Psoas muscle (tissue), 8 donors: ENCODE data around the gene HDAC2. TPM values are rescaled to one million over a fixed set of nuclear protein-coding genes. Genes with fewer than 3 reads are reported as not detected.

Experiments used
- ATAC-seq, 4 donors: fragments of 200-7000 bp; cut with Tn5 transposase; one replicate each; pipeline ENCODE4 v1.9.1; 2020; ENCODE audit warnings: moderate library complexity in 3 of 4, mild to moderate bottlenecking in 2 of 4
- DNase-seq, 2 donors: peaks; one replicate each; pipeline ENCODE4 v3.0.0-alpha.2; 2020
- H3K27ac ChIP-seq: fragments of 200-600 bp; one replicate; pipeline ENCODE4 v1.8.0; 2022
- H3K27me3 ChIP-seq, 3 donors: fragments of 200-600 bp in 1 of 3; one replicate each; pipeline versions ENCODE4 v1.6.1 to v1.8.0; 2013 to 2022; ENCODE audit warnings: low read length in 2 of 3, mild to moderate bottlenecking in 2 of 3, moderate library complexity in 1 of 3; ENCODE audit not compliant: insufficient read depth in 3 of 3
- H3K36me3 ChIP-seq, 2 donors: fragments of 200-600 bp in 1 of 2; one replicate each; pipeline versions ENCODE4 v1.6.1 to v1.8.0; 2013 to 2022; ENCODE audit warnings: low read depth in 1 of 2, mild to moderate bottlenecking in 1 of 2, moderate library complexity in 1 of 2; ENCODE audit not compliant: insufficient read depth in 1 of 2
- H3K4me1 ChIP-seq: fragments of 200-600 bp; one replicate; pipeline ENCODE4 v1.8.0; 2022
- H3K4me3 ChIP-seq: fragments of 200-600 bp; one replicate; pipeline ENCODE4 v1.8.0; 2022; ENCODE audit warnings: mild to moderate bottlenecking
- H3K9me3 ChIP-seq: fragments of 200-600 bp; one replicate; pipeline ENCODE4 v1.8.0; 2022
- WGBS, 3 donors: extraction: QIAGEN DNeasy Blood & Tissue Kit; methylation state at CpG; one replicate each; pipeline versions ENCODE4 v1.1.6 to v1.1.7; 2013; 5-methylcytosine and 5-hydroxymethylcytosine counted together
- intact Hi-C, 2 donors: fragments of 100-400 bp; cut with DNase I; formaldehyde crosslinking; loops; one replicate each; pipeline versions ENCODE4 v1.11.0 to v1.14.2; 2022
- polyA plus RNA-seq, 3 donors: library from polyadenylated mRNA; stranded (reverse); fragments of 200-250 nt; gene quantifications; one replicate each; pipeline ENCODE4 v1.2.3, GENCODE V29; 2013
- total RNA-seq, 4 donors: library from RNA; stranded (reverse); fragmentation: NEBNext Ultra II Directional in 2 of 4; extraction: Animal tissue kit (Norgen Biotek cat#: 25700) in 2 of 4; gene quantifications; one replicate each; pipeline versions ENCODE4 v1.2.1 to v1.2.4, GENCODE V29; 2021 to 2023
- TF ChIP-seq, protein P1 (sequence below): fragments of 200-600 bp; IDR thresholded peaks from one replicate; pipeline ENCODE4 v1.8.0; 2022; ENCODE audit warnings: antibody characterized with exemption
- donor health status: healthy with polysubstance abuse.
- donor health status: DM: no; HTN: no; CAD: no; lungs with moderate emphysema.
- donor health status: Bipolar disorder and iron deficiency.
- donor health status: healthy.
- donor health status: DM: yes; HTN: yes; CAD: no.
- donor health status: DM: no; HTN: no; CAD: no.
- donor health status: DM: no; HTN: no; CAD: no.
- donor health status: DM: yes; HTN: yes; CAD: no.

Gene HDAC2
- total and polyA plus RNA-seq, 7 donors = 39.6 to 74.1 (median 53.3) TPM

- no peak overlapping the region for H3K27ac ChIP-seq
- intact Hi-C loops = no loop called here
- H3K36me3 ChIP-seq = no peaks in the 10 kb centered on the region
- 82 to 91% (median 83%) methylated on average over 3 of the region's 3 CpGs for WGBS, 3 donors
- H3K9me3 ChIP-seq = no peaks in the 10 kb centered on the region
- DNase-seq (no peak), ATAC-seq (no peak)
- no peaks in the 10 kb centered on the region for H3K4me1 ChIP-seq
- no peaks in the 10 kb centered on the region for H3K27me3 ChIP-seq
- TF ChIP-seq, protein P1, sequence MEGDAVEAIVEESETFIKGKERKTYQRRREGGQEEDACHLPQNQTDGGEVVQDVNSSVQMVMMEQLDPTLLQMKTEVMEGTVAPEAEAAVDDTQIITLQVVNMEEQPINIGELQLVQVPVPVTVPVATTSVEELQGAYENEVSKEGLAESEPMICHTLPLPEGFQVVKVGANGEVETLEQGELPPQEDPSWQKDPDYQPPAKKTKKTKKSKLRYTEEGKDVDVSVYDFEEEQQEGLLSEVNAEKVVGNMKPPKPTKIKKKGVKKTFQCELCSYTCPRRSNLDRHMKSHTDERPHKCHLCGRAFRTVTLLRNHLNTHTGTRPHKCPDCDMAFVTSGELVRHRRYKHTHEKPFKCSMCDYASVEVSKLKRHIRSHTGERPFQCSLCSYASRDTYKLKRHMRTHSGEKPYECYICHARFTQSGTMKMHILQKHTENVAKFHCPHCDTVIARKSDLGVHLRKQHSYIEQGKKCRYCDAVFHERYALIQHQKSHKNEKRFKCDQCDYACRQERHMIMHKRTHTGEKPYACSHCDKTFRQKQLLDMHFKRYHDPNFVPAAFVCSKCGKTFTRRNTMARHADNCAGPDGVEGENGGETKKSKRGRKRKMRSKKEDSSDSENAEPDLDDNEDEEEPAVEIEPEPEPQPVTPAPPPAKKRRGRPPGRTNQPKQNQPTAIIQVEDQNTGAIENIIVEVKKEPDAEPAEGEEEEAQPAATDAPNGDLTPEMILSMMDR = no peak
- H3K4me3 ChIP-seq = no peak overlapping the region
These were observed 81.9 kb downstream of the HDAC2 start for GRCh38 chr6:113888956-113889630.

GRCh38 chr6:113888493-113888892 is 82.5 kb downstream of the HDAC2 start:
- ATAC-seq = no peak
- no peaks in the 10 kb centered on the region for H3K9me3 ChIP-seq

GRCh38 chr6:113886512-113886911 is 84.4 kb downstream of the HDAC2 start:
- no peak for ATAC-seq
- 95 to 97% (median 95%) methylated on average over 1 of the region's 1 CpG for WGBS, 3 donors

More at GRCh38 chr6:113888493-113888892, 82.5 kb downstream of the HDAC2 start:
- no peak overlapping the region for H3K27ac ChIP-seq
- no peak overlapping the region for H3K4me3 ChIP-seq
- intact Hi-C loops = no loop called here
- no peaks in the 10 kb centered on the region for H3K36me3 ChIP-seq
- H3K4me1 ChIP-seq = no peaks in the 10 kb centered on the region
- H3K27me3 ChIP-seq = no peaks in the 10 kb centered on the region
- DNase-seq = no peak
- TF ChIP-seq, protein P1 = no peak

DNA sequence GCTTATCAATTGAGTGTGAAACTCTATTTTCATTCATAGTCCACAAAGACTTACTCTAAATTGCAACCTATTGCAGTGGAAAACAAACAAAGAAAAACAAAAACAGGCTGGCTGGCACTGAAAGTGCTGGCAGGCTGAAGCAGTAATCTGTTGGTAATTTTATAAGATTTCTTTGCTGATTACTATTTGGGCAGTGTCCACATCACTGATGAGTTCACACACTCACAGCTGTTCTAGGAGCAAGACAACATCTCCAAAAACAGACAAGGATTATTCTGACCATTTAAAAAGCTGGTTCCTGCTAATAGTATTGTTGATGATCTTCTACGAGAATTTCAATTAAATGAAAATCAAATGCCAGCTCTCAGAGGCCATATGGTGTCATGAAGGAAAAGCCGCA is 86.9 kb downstream of the HDAC2 start:
- no peaks in the 10 kb centered on the region for H3K4me1 ChIP-seq
- no peaks in the 10 kb centered on the region for H3K36me3 ChIP-seq
- no peak overlapping the region for H3K27ac ChIP-seq
- intact Hi-C loops = loop anchor here in 1 of 2 donors (5.0 kb wide), 1 partner anchor 1102 kb away; no protein-coding TSS in a partner anchor
- H3K4me3 ChIP-seq = no peak overlapping the region
- ATAC-seq = no peak
- H3K27me3 ChIP-seq = no peaks in the 10 kb centered on the region
- DNase-seq = no peak
- 57 to 63% (median 60%) methylated on average over 2 of the region's 2 CpGs for WGBS, 3 donors
- TF ChIP-seq, protein P1 = no peak
- H3K9me3 ChIP-seq = no peaks in the 10 kb centered on the region

More at GRCh38 chr6:113886512-113886911, 84.4 kb downstream of the HDAC2 start:
- DNase-seq = no peak
- no peak overlapping the region for H3K4me3 ChIP-seq
- no peaks in the 10 kb centered on the region for H3K4me1 ChIP-seq
- no peaks in the 10 kb centered on the region for H3K36me3 ChIP-seq
- no peaks in the 10 kb centered on the region for H3K27me3 ChIP-seq
- no peaks in the 10 kb centered on the region for H3K9me3 ChIP-seq
- intact Hi-C loops = no loop called here
- TF ChIP-seq, protein P1 = no peak
- H3K27ac ChIP-seq = no peak overlapping the region

Other genes starting within 250 kb of the HDAC2 start
- gene MARCKS, start 113.8 kb downstream of the HDAC2 start, total RNA-seq = 10 to 100 TPM in 2 of 4 donors, 1 to 10 TPM in 2; 6.7 to 56.3 (median 12.5) TPM
- 1 to 10 TPM; 3.1 to 6.3 (median 3.6) TPM for gene MARCKS, start 113.8 kb downstream of the HDAC2 start, polyA plus RNA-seq